Peyer's patch (tissue), 4 donors: ENCODE data around the gene DMD. TPM values are rescaled to one million over a fixed set of nuclear protein-coding genes. Genes with fewer than 3 reads are reported as not detected.

Source experiments
- DNase-seq, 3 donors: peaks; one replicate each; pipeline ENCODE4 v3.0.0-alpha.2; 2017 to 2019
- H3K27ac ChIP-seq, 4 donors: fragments of 200-600 bp; sonication (generic); one replicate each; pipeline ENCODE4 v1.5.1; 2016 to 2019
- H3K27me3 ChIP-seq, 2 donors: fragments of 200-600 bp; sonication (generic); one replicate each; pipeline ENCODE4 v1.5.1; 2019
- H3K36me3 ChIP-seq, 3 donors: fragments of 200-600 bp; sonication (generic); one replicate each; pipeline ENCODE4 v1.5.1; 2016 to 2019
- H3K4me1 ChIP-seq, 4 donors: fragments of 200-600 bp; sonication (generic); one replicate each; pipeline ENCODE4 v1.5.1; 2016 to 2019
- H3K4me3 ChIP-seq, 4 donors: fragments of 200-600 bp; sonication (generic); 1 replicate in 3 of 4; 2 replicates in 1 of 4; pipeline ENCODE4 v1.5.1; 2016 to 2019; ENCODE audit warnings: mild to moderate bottlenecking in 1 of 4
- H3K9me3 ChIP-seq, 4 donors: fragments of 200-600 bp; sonication (generic); one replicate each; pipeline ENCODE4 v1.5.1; 2016 to 2019; ENCODE audit warnings: mild to moderate bottlenecking in 1 of 4
- CTCF ChIP-seq, 6 experiments: fragments of 450-650 bp in 4 of 6; fragments of 200-600 bp in 2 of 6; sonication (generic) in 1 of 6; IDR thresholded peaks; one replicate each; pipeline ENCODE4 v1.5.1; 2017 to 2019; ENCODE audit warnings: antibody characterized with exemption in 6 of 6, mild to moderate bottlenecking in 3 of 6, moderate library complexity in 1 of 6
- POLR2A ChIP-seq, 2 donors: fragments of 450-650 bp; IDR thresholded peaks; one replicate each; pipeline ENCODE4 v1.5.1; 2017; ENCODE audit warnings: antibody characterized with exemption in 2 of 2, mild to moderate bottlenecking in 2 of 2, moderate library complexity in 2 of 2
- total RNA-seq, 4 donors: library from RNA; depleted of rRNA; stranded (reverse); fragments of >200 nt; gene quantifications; one replicate each; pipeline ENCODE4 v1.1.0, GENCODE V29; 2016

DMD gene
- total RNA-seq, 4 donors from 2014 or later: 15.8 to 109 (median 19.1) TPM

DNA sequence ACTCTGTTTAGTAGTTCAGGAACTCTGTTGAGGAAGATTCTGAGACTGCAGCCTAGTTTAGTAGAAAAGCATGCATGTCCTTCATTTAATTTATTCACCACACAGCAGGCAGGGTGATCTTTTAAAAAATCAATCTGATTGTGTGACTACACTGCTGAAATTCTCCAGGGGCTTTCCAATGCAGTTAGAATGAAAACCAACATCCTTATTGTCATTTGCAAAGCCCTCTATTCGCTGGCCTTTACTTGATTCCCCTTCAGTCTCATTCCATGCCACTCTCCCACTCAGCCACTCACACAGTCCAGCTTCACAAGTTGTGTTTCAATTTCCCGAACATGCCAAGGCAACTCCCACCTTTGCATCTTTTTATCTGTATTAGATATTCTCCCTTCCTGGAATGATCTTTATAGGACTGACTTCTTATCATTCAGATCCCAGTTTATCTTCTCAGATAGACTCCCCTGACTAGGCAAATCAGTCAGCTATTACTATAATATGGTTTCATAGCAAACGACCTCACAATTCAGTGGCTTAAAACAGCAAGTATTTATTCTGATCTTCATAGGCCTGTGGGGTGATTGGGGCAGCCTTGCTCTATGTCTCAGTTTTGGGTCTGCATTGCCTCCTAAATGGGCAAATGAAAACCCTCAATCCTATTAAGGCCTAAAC is 2118.2 kb downstream of the DMD start:
- H3K9me3 ChIP-seq: no peaks in the 10 kb centered on the region
- TF ChIP-seq CTCF (IDR thresholded peaks at IDR 0.05) (no peak), POLR2A (IDR thresholded peaks at IDR 0.05) (no peak)
- no peak overlapping the region for H3K27ac ChIP-seq
- no peaks in the 10 kb centered on the region for H3K27me3 ChIP-seq
- no peak for DNase-seq
- H3K4me1 ChIP-seq: no peaks in the 10 kb centered on the region
- no peaks in the 10 kb centered on the region for H3K36me3 ChIP-seq
- H3K4me3 ChIP-seq: no peak overlapping the region

DNA sequence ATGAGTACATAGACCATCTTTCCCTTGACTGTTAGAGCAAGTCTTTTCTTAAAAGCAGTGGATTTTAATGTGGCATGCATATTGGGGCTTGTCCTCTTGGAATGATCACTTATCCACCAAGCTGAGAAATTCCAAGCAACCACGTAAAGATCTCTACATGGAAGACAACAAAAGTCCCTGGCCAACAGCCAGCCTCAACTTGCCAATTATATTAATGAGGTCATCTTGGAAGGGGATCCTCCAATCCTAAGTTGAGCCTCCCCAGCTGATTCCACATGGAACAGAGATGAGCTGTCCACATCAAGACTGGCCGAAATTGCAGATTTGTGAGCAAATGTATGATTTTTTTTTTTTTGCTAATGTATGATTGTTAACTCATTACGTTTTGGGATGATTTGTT is 2118.9 kb downstream of the DMD start:
- H3K36me3 ChIP-seq: no peaks in the 10 kb centered on the region
- no peak for DNase-seq
- H3K27ac ChIP-seq: no peak overlapping the region
- TF ChIP-seq POLR2A (IDR thresholded peaks at IDR 0.05) (no peak), CTCF (IDR thresholded peaks at IDR 0.05) (no peak)
- H3K27me3 ChIP-seq: no peaks in the 10 kb centered on the region
- H3K4me3 ChIP-seq: no peak overlapping the region
- no peaks in the 10 kb centered on the region for H3K9me3 ChIP-seq
- H3K4me1 ChIP-seq: no peaks in the 10 kb centered on the region

GRCh38 chrX:31091819-31092218 is 2119.5 kb downstream of the DMD start:
- no peaks in the 10 kb centered on the region for H3K36me3 ChIP-seq
- no peak for TF ChIP-seq CTCF (IDR thresholded peaks at IDR 0.05)
- no peak overlapping the region for H3K4me3 ChIP-seq
- no peaks in the 10 kb centered on the region for H3K4me1 ChIP-seq
- H3K9me3 ChIP-seq: no peaks in the 10 kb centered on the region
- no peak overlapping the region for H3K27ac ChIP-seq
- DNase-seq: no peak
- no peaks in the 10 kb centered on the region for H3K27me3 ChIP-seq

- no peak for DNase-seq
- H3K4me1 ChIP-seq: no peaks in the 10 kb centered on the region
- no peaks in the 10 kb centered on the region for H3K36me3 ChIP-seq
- no peak overlapping the region for H3K27ac ChIP-seq
- H3K4me3 ChIP-seq: no peak overlapping the region
- TF ChIP-seq CTCF (IDR thresholded peaks at IDR 0.05) (no peak), POLR2A (IDR thresholded peaks at IDR 0.05) (no peak)
- H3K27me3 ChIP-seq: no peaks in the 10 kb centered on the region
- H3K9me3 ChIP-seq: no peaks in the 10 kb centered on the region
Observed at GRCh38 chrX:31074522-31074921, 2136.8 kb downstream of the DMD start.

DNA sequence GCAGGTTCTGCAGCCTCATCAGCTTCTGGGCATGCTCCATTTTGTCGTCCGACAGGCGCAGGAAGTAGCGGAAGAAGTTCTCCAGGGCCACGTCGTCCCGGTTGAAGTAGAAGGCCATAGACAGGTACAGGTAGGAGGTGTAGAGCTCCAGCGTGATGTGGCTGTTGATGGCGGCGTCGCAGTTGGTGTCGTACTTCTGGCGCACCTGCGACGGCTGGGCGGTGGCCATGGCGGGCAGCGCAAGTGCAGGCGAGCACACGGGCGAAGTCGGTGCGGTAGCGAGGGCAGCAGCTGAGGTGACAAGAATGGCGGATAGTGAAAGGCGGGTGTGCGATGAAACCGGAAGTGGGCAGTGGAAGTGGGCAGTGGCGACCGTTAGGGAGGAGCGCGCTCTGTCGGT is 2139.6 kb downstream of the DMD start, which contains the start of gene FTHL17:
Gene FTHL17, minus strand, starts transcription at position 317 of the 400 bp plus-strand sequence. Its CDS starts 88 bp downstream, at position 229.
- Histone ChIP-seq H3K27ac (no peak within 1 kb of the TSS), H3K27me3 (no peaks in the 10 kb centered on the region), H3K36me3 (no peaks in the 10 kb centered on the region), H3K4me3 (no peak within 1 kb of the TSS), H3K9me3 (no peaks in the 10 kb centered on the region), H3K4me1 (no peaks in the 10 kb centered on the region)
- no peak for DNase-seq
- TF ChIP-seq CTCF (IDR thresholded peaks at IDR 0.05): no peak
- TF ChIP-seq POLR2A (IDR thresholded peaks at IDR 0.05): no peak

DNA sequence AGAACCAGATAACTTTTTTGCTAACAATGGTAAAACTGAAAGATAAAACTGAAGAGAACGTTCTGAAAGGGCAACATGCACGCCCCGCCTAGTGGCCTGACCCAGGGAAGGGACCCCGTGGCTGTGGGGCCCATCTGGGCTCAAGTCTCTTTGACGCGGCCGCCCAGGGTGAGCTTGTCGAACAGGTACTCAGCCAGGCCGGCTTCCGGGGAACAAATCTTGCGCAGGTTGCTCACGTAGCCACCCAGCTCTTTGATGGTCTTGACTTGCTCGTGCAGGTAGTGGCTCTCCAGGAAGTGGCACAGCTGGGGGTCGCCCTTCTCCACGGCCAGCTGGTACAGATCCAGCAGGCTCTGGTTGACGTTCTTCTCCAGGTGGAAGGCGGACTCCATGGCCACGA is 2140.1 kb downstream of the DMD start:
- no peaks in the 10 kb centered on the region for H3K9me3 ChIP-seq
- H3K4me3 ChIP-seq: no peak overlapping the region
- no peaks in the 10 kb centered on the region for H3K36me3 ChIP-seq
- H3K4me1 ChIP-seq: no peaks in the 10 kb centered on the region
- no peak overlapping the region for H3K27ac ChIP-seq
- TF ChIP-seq POLR2A (IDR thresholded peaks at IDR 0.05) (no peak), CTCF (IDR thresholded peaks at IDR 0.05) (no peak)
- no peaks in the 10 kb centered on the region for H3K27me3 ChIP-seq
- no peak for DNase-seq
